ENCODE results near the gene CLASRP.
"Not testable (repeated sequence)": the region's sequence is repeated elsewhere in the genome, so short reads cannot be mapped to it uniquely, and the experiment has no call there.

CLASRP gene

GRCh38 chr19:45038931-45039893 is at the start of gene CLASRP:
TSS of gene CLASRP (plus strand) at chr19:45039045. CDS start at chr19:45040213, 1,168 bp downstream.
- peak; percentile 75 for DNase-seq

GRCh38 chr19:44990459-44990858 is 48.4 kb upstream of the CLASRP start:
- no peak for DNase-seq

- no peak for DNase-seq
Observed at GRCh38 chr19:44990966-44991365, 47.9 kb upstream of the CLASRP start.

GRCh38 chr19:44992336-44993163 is 46.3 kb upstream of the CLASRP start:
- DNase-seq = no peak

GRCh38 chr19:44993526-44993925 is 45.3 kb upstream of the CLASRP start:
- DNase-seq = no peak

GRCh38 chr19:44993926-44994537 is 44.8 kb upstream of the CLASRP start:
- DNase-seq = no peak

- DNase-seq = no peak
Observed at GRCh38 chr19:44998025-44998424, 40.8 kb upstream of the CLASRP start.

- not testable (repeated sequence) for DNase-seq
Observed at GRCh38 chr19:44999131-44999925, 39.5 kb upstream of the CLASRP start.

- DNase-seq = not testable (repeated sequence)
Observed at GRCh38 chr19:45000665-45001064, 38.2 kb upstream of the CLASRP start.

GRCh38 chr19:45001087-45001739 is 37.6 kb upstream of the CLASRP start, which contains the start of gene RELB:
TSS of gene RELB (plus strand) at chr19:45001464. CDS start at chr19:45001580, 116 bp downstream.
- peak; percentile 57 for DNase-seq

GRCh38 chr19:45003485-45003884 is 35.4 kb upstream of the CLASRP start:
- no peak for DNase-seq

- no peak for DNase-seq
Observed at GRCh38 chr19:45005787-45006186, 33.1 kb upstream of the CLASRP start.

GRCh38 chr19:45008552-45008951 is 30.3 kb upstream of the CLASRP start:
- DNase-seq = no peak

GRCh38 chr19:45009625-45010255 is 29.1 kb upstream of the CLASRP start:
- no peak for DNase-seq

GRCh38 chr19:45010306-45010705 is 28.5 kb upstream of the CLASRP start:
- DNase-seq = no peak

- no peak for DNase-seq
Observed at GRCh38 chr19:45011959-45012358, 26.9 kb upstream of the CLASRP start.

- peak; percentile 29 for DNase-seq
Observed at GRCh38 chr19:45016388-45017314, 22.2 kb upstream of the CLASRP start.

- DNase-seq = no peak
Observed at GRCh38 chr19:45019187-45019586, 19.7 kb upstream of the CLASRP start.

GRCh38 chr19:45020071-45020470 is 18.8 kb upstream of the CLASRP start:
- DNase-seq = no peak

- DNase-seq = no peak
Observed at GRCh38 chr19:45021971-45022370, 16.9 kb upstream of the CLASRP start.

Measured in NCI-H1092 (cell line).